SH-SY5Y (cell line): Measurements from ENCODE around the gene RTEL1.

Experiments
- GATA2 ChIP-seq: IDR thresholded peaks from 2 replicates; pipeline ENCODE4 v1.6.1; 2011; ENCODE audit warnings: mild to moderate bottlenecking, low read depth, low read length
- GATA3 ChIP-seq: IDR thresholded peaks from 2 replicates; pipeline ENCODE4 v1.6.1; 2011; ENCODE audit warnings: low read depth, mild to moderate bottlenecking, low read length, moderate library complexity

- TF ChIP-seq GATA3 = no peak
- TF ChIP-seq GATA2 = no peak
Measured at GRCh38 chr20:63697868-63698545, 39.9 kb downstream of the RTEL1 start.
